Adrenal gland (tissue), 5 donors: Measurements from ENCODE around the gene FHAD1.

ENCODE experiments used
- CTCF ChIP-seq, 6 experiments: fragments of 450-650 bp in 4 of 6; fragments of 200-600 bp in 2 of 6; sonication (generic) in 1 of 6; IDR thresholded peaks; 1 replicate in 5 of 6; 2 replicates in 1 of 6; pipeline versions ENCODE4 v1.5.1 to v1.8.0; 2016 to 2021; ENCODE audit warnings: antibody characterized with exemption in 6 of 6, mild to moderate bottlenecking in 2 of 6, moderate library complexity in 1 of 6
- POLR2A ChIP-seq, 2 donors: fragments of 450-650 bp; IDR thresholded peaks; one replicate each; pipeline ENCODE4 v1.6.1; 2017; ENCODE audit warnings: antibody characterized with exemption in 2 of 2, mild to moderate bottlenecking in 2 of 2, moderate library complexity in 1 of 2
- donor health status: DM: no; HTN: no; CAD: no.

- TF ChIP-seq CTCF (IDR thresholded peaks at IDR 0.05) (no peak), POLR2A (IDR thresholded peaks at IDR 0.05) (no peak)
Observed at GRCh38 chr1:15328351-15329103, 81.5 kb downstream of the FHAD1 start.
